DMS79 (cell line): Measurements from ENCODE around the gene RBSN.
"Not testable (repeated sequence)": the region's sequence is repeated elsewhere in the genome, so short reads cannot be mapped to it uniquely, and the experiment has no call there.

Experiments
- DNase-seq: peaks from one replicate; lab custom pipeline; 2025; lab: John Stamatoyannopoulos, UW

The RBSN gene

GRCh38 chr3:15098503-15099363 lies at the start of gene RBSN:
TSS of gene RBSN (minus strand) at chr3:15099148. CDS start at chr3:15096120, 3,028 bp downstream.
- peak; percentile 81 for DNase-seq

GRCh38 chr3:15148614-15149013 lies 49.7 kb upstream of the RBSN start:
- no peak for DNase-seq

GRCh38 chr3:15136885-15137284 lies 37.9 kb upstream of the RBSN start:
- DNase-seq: not testable (repeated sequence)

GRCh38 chr3:15134968-15135367 lies 36.0 kb upstream of the RBSN start:
- not testable (repeated sequence) for DNase-seq

GRCh38 chr3:15128403-15128802 lies 29.5 kb upstream of the RBSN start:
- not testable (repeated sequence) for DNase-seq

GRCh38 chr3:15126975-15127374 lies 28.0 kb upstream of the RBSN start:
- DNase-seq: not testable (repeated sequence)

- no peak for DNase-seq
These were observed 23.4 kb upstream of the RBSN start for GRCh38 chr3:15122398-15122797.

GRCh38 chr3:15121936-15122335 lies 23.0 kb upstream of the RBSN start:
- no peak for DNase-seq

GRCh38 chr3:15120986-15121385 lies 22.0 kb upstream of the RBSN start:
- DNase-seq: peak; percentile 40

GRCh38 chr3:15117011-15117410 lies 18.1 kb upstream of the RBSN start:
- no peak for DNase-seq

- DNase-seq: no peak
These were observed 17.2 kb upstream of the RBSN start for GRCh38 chr3:15116032-15116669.

GRCh38 chr3:15114466-15115358 lies 15.8 kb upstream of the RBSN start:
- DNase-seq: no peak

GRCh38 chr3:15113884-15114283 lies 14.9 kb upstream of the RBSN start:
- no peak for DNase-seq

GRCh38 chr3:15113471-15113870 lies 14.5 kb upstream of the RBSN start:
- no peak for DNase-seq

- no peak for DNase-seq
These were observed 13.1 kb upstream of the RBSN start for GRCh38 chr3:15112011-15112410.

GRCh38 chr3:15110206-15110605 lies 11.3 kb upstream of the RBSN start:
- DNase-seq: no peak

- no peak for DNase-seq
These were observed 9.9 kb upstream of the RBSN start for GRCh38 chr3:15108869-15109268.

GRCh38 chr3:15108082-15108545 lies 9.2 kb upstream of the RBSN start:
- DNase-seq: no peak

- DNase-seq: no peak
These were observed 8.4 kb upstream of the RBSN start for GRCh38 chr3:15107075-15107947.

- DNase-seq: no peak
These were observed 3.9 kb upstream of the RBSN start for GRCh38 chr3:15102836-15103235.

- DNase-seq: no peak
These were observed 3.3 kb upstream of the RBSN start for GRCh38 chr3:15102256-15102655.
